Activated CD8-positive, alpha-beta memory T cell treated with anti-CD3 and anti-CD28 coated beads for 48 hours (primary cell): ENCODE results near the gene RBM47.

Experiments used
- DNase-seq, 3 experiments: peaks; one replicate each; pipeline ENCODE4 v3.0.0-alpha.2; 2020; ENCODE audit warnings: low read depth in 2 of 3, low spot score in 2 of 3

RBM47 gene

DNA sequence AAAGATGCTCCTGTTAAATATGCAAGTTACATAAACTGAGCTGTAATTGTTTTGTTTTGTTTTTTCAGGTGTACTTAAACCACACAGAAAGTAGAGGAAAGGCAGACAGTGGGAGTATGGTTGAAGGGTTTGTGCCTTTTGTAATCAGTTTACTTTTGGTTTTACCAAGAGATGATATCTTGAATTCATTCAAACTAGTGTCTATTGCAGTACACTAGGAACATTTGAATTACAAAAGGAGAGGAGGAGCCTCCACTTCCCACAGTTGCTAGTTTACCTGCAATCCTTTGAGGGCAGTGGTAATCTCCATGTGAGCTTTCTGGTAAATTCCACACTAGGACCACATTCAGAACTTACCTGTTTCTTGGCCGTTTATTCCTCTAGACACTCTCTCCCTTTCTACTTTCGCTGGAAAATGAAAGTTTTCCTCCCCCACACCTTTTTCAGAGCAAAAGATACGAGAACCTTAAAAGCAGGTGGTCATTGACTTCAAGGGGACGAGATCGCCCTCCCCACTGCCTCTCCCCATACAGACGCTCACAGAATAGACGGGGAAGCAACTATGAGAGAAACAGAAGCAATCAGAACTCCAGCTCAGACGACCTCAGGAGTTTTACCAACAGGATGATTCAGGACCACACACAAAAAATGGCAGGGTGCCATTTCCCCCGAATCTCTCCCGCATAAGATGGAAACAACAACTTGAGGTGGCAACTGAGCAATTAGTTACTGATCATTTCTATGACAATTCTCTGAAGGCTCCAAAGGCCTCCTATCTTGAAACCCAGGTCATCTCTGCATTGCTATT lies 3.3 kb downstream of the RBM47 start:
- no peak for DNase-seq

DNA sequence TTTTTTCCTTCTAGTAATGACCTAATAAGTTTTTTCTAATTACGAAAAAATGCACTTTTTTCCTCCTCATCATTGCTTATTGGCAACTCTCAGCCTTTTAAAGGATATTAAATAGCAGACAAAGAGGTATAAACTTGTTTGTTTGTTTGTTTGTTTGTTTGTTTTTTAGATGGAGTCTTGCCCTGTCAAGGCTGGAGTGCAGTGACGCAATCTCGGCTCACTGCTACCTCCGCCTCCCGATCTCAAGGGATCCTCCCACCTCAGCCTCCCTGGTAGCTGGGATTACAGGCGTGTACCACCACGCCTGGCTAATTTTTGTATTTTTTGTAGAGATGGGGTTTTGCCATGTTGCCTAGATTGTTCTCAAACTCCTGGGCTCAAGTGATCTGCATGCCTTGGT lies 6.0 kb downstream of the RBM47 start:
- no peak for DNase-seq

DNA sequence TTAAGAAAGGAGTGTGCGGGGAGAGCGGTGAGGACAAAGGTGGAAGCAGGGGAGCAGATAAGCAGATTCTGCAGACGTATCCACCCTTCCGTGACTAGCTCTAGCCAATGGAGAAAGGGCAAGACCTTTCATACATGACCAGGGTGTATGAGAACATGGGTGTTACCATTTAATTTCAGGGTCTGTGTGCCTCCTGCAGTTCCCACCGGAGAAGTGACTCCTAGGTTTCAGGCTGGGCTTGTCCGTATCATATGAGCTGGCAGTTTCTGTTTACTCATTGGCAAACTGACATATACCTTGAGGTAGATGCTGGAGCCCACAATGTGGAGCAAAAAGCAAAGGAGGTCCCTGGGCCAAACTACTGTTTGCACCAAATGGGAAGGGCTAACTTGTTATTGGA lies 6.8 kb downstream of the RBM47 start:
- DNase-seq: no peak

DNA sequence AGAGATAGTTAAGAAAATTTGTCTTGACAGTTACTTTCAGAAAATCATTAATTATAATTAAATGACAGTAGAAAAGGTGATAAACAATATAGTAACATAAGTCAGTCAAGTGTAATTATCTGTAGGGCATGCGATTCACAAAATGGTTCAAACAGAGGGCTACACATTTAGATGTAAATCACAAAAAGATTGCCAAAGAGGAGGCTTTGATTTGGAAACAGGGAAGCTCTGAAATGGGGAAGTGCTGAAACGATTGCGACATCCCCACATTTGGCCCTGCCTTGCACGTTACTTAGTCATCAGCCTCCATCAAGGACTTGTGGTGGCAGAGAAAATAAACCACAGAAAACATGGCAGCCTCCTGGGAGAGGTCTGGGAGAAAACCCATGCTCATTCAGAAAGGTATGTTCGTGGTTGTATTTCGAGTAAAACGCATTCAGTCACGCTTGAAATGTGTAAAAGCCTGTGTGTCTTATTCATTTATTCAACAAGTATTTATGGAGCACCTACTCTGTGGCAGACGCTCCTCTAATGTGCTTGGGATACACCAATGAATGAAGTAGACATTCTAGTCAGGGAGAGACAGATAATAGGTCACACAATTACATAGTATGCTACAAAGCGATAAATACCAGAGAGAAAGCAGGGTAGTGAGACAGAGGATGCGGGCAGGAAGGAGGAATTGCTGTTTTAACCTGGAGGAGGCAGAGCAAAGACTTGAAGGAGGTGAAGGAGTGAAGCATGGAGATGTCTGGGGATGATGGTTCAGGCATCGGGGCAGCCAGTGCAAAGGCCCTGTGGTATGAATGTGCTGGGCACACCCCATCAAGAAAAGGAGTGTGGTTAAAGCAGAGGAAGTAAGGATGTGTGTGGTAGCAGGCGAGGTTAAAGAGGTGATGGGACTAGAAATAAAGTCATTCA lies 7.8 kb downstream of the RBM47 start:
- DNase-seq: no peak

DNA sequence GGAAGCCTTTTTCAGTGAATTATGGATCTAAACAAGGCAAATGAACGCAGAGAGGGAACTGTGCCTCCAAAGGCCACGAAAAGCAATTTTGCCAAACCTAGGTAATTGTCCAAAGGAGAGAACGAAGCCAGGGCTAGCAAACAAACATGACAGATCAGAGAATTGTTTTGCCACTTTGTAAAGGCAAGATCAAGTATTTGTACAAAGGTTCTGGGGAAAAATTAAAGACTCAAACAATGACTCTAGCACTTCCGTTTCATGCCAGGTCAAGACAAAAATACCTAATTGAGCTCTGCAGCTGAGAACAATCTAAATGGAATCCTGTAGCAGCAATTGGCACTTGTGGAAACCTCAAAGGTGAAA lies 8.5 kb downstream of the RBM47 start:
- no peak for DNase-seq

DNA sequence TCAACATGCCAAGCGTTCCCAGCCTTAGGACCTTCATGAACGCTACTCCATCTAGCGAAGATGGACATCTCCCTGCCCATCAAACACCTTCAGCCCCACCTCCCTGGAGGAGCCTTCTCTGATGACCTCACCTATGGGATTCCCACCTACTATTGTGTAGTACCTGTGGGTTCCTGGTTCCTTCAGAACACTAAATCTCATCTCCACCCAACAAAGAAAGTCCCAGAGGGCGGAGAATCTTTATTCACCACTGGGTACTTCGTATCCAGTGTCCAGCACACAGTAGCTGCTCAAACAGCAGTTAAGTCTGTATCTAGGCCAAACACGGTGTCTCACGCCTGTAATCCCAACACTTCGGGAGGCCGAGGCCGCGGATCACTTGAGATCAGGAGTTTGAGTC lies 10.1 kb downstream of the RBM47 start:
- no peak for DNase-seq

DNA sequence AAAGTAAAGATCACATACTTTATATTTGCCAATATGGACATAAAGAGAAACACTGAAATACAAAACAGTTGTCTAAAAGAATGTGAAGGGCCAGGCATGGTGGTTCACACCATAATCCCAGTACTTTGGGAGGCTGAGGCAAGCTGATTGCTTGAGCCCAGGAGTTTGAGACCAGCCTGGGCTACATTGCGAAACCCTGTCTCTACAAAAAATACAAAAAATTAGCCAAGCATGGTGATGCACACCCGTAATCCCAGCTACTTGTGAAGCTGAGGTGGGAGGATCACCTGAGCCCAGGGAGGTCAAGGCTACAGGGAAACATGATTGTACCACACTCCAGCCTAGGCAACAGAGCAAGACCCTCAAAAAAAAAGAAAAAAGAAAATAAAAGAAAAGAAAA lies 11.8 kb downstream of the RBM47 start:
- no peak for DNase-seq

DNA sequence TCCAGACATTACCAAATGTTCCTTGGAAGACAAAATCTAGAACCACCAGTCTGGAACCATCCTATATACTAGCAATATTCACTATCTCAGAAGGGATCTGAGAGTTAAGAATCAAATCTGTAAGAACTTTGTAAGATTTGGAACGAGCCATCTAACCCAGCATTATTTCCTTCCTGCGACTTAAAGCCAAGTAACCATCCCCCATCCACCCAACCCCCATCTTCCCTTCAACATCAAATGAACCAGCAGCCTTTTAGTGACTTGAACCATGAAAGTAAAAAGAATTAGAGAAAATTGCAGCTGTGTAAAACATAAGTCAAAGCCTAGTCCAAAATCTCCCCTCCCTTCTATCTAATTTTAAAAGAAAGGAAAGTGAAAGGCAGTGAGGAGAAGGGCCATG lies 15.6 kb downstream of the RBM47 start:
- DNase-seq: no peak

DNA sequence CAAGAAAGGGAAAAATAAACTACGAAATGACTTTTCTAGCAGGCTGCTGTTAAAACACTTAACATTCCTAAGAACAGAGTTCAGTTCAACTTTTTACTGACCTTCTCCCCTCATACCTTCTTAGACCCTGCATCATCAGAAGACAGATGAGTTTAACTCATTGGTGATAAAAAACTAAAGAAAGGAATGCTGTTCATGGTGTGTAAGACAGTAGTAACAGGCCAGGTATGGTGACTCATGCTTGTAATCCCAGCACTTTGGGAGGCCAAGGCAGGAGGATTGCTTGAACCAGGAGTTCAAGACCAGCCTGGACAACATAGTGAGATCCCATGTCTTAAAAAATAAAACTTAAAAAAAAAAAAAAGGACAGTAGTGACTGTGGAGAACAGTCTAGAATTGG lies 16.2 kb downstream of the RBM47 start:
- DNase-seq: no peak

DNA sequence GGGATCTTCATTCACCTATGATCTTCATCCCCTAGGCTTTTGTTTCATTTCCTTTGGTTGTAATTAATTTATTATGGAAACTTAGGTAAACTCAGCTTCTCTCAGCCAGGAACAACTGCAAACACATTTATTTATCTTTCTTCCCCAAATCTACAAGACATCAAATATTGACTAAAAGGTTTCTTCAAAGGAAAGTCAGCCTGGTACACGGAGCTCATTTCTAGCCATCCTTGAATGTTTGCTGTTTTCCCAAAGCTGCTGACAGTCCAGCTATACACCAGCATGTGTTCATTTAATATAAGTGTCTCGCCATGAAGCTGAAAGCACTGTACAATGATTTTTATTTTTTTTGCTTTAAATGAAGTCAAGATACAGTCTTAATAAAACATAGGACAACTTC lies 16.8 kb downstream of the RBM47 start:
- no peak for DNase-seq

DNA sequence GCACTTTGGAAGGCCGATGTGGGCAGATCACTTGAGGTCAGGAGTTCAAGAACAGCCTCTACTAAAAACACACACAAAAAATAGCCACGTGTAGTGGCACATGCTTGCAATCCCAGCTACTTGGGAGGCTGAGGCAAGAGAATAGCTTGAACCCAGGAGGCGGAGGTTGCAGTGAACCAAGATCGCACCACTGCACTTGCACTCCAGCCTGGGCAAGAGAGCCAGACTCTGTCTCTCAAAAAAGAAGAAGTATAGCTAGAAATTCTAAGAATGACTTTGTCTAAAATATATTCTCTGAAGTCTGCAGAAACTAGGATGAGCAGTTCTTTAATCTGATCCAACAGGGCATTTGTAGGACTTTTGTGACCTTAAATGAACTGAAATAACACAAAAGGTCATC lies 17.4 kb downstream of the RBM47 start:
- DNase-seq: no peak

DNA sequence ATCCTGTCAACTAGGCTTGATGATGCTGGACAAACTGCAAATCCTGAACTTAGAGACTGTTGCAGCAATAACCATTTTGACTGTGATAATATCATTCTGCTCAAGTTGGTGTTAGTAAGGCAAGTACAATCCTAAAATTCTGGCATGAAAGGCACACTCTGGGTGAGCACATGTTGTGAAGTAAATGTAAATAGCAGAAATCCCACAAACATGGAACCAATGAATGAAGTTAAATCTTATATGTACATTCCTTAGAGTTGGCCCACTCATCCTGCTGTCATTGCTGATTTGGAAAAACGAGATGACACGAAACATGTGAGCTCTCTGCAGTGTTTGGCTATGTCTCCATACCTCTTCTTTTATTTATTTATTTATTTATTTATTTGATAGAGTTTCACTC lies 21.0 kb downstream of the RBM47 start:
- no peak for DNase-seq

DNA sequence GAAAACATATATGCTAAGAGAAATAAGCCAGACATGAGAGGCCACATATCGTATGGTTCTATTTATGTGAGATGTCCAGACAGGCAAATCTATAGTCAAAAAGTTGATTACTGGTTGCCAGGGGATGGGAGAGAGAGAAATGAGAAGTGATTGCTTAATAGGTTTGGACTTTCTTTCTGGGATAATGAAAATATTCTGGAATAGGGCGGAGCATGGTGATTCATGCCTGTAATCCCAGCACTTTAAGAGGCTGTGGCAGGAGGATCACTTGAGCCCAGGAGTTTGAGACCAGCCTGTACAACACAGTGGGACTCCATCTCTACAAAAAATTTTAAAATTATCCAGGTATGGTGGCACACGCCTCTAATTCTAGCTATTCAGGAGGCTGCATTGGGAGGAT lies 22.4 kb downstream of the RBM47 start:
- DNase-seq: no peak

DNA sequence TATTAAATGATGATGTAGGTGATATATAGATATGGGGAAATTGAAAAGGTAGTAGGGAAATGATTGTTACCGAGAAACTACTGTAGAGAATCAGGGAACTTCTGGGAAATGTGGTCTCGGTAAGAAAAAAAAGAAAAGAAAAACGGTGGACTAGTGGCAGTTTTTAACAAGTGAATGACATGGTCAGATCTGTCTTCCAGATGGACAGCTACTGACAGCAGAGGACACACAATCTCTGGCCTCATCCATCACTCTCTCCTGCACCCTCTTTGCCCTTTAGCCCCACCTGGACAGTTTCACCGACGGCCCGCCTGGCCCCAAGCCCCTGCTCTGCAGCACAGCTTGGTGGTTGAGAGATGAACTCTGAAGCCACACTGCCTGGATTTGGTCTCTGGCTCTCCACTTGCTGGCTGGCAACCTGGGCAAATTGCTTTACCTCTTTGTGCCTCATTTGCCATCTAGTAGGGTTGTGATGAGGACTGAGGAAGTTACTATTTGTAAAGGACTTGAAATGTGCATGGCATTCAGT lies 23.4 kb downstream of the RBM47 start:
- no peak for DNase-seq

DNA sequence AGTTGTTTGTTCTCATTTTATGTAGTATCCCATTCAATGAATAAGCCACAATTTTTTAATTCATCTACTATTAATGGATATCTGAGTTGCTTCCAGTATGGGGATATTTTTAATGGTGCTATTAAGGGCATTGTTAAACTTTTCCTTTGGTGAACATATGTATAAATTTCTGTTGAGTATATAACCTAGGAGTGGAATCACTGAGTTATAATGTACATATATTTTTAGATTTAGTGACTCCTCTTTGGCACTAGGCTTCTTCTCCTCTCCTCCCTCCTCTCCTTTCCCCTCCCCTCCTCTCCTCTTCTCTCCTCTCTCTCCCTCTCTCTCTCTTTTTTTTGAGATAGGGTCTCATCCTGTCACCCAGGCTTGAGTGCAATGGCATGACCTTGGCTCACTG lies 26.4 kb downstream of the RBM47 start:
- no peak for DNase-seq

DNA sequence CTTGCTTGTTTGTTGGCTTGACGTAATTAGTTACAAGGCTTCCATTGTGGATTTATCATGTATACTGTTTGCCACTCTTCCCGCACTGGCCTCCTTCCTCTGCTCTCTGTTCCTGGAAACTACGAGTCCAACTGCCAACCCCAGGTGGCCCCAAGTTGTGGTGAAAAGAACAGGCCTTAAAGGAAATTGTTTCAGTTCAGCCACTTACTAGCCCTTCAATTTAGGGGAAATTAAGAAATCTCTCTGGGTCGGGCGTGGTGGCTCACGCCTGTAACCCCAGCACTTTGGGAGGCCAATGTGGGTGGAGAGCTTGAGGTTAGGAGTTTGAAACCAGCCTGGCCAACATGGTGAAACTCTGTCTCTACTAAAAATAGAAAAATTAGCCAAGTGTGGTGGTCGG lies 28.0 kb downstream of the RBM47 start:
- no peak for DNase-seq

DNA sequence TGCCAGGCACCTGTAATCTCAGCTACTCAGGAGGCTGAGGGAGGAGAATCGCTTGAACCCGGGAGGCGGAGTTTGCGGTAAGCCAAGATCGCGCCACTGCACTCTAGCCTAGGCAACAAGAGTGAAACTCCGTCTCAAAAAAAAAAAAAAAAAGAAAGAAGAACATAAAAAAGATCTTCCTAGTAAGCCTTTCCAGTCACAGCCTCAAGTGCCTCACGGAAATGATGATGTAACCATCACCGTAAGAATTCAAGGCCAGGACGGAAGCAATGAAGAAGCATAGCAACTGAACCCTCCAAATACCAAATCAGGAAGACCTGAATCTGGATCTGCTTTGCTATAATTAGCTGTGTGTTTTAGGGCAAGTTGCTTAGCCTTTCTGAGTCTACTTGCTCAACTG lies 28.8 kb downstream of the RBM47 start:
- DNase-seq: no peak

DNA sequence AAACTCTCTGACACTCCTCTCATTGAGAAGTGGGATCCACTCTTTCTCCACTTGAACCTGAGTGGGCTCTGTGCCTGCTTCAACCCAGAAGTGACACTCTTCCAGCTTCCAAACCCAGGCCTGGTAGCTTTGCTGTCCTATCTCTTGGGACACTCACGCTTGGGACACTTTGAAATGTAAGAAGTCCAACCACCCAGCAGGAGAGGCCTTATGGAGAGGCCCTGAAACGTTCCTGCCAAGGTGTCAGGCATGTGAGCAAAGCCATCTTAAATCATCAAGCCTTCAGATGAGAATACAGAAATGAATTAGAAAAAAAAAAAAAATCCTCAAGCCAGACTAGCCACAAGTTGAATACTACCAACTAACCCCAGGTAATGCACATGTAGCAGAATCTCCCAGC lies 30.2 kb downstream of the RBM47 start:
- DNase-seq: no peak

DNA sequence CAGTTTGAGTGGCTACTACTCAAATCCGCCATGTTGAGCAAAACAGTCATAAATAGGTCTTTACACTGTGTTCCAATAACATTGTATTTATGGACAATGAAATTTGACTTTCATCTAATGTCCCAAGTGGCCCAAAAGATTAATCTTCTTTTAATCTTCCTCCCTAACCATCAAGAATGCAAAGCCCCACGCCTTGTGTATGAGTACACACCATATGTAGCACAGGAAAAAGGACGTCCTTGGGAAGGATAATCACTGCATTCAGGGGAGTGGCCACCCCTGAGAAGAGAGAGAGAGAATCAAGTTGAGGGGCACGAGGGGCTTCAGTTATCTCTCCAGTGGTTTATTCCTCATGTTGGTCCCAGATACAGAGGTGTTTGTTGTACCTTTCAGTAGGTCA lies 33.1 kb downstream of the RBM47 start:
- no peak for DNase-seq

DNA sequence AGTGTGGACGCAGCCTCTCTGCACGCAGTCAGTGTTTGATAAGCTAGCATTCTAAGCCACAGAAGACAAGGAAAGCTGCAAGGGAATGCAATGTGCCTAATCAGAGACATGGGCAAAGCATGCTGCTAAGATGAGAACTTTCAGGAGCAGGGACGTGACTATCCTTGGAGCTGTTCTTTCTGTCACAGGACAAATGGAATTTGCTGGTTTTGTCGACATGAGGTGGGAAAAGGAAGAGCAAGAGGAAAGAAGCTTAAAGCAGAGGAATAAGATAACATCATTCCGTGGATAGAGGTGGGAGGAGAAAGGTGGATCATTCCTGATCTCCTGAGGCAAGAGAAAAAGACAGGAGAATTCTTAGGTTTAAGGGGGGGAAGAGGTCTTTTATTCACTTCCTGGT lies 33.7 kb downstream of the RBM47 start:
- DNase-seq: no peak

DNA sequence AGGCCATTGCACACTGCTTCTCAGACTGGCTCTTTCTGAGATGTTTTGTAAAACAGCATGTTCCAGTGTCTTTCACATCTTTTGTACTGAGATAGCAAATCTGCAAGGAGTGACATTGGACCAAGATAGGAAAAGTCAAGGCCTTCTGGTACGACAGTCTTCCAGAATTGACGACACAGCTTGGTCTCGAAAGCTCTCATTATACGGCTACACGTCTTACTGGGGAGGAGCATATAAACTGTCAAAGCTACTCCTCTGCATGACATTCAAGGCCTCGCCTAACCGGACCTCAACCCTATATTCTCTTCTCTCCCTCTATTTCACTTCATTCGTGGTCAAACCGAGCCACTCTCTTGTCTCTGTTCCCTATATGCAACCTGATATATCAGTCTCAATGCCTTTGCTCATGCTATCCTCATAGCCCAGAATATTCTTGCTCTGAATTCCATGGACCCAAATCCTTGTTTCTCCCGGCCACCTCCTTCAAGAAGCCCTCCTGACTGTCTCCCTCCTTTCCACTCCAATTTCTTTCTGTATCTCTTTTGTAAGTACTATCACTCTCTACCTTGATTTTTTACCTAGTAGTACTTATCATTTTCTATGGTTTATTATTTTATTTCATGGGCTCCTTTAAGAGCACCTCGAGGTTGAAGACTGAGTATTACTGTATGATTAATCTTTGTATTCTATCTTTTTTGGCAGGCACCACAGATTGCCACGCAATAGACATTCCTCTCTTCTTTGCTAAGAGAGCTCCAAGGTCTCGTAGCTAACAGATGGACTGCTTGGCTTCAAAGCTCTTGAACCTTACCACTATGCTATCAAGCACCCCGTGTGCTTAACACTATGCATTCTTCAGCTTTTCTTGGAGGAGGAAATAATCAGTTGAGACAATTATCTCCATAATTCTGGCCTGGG lies 35.1 kb downstream of the RBM47 start:
- DNase-seq: no peak
